Ishikawa (cell line): ENCODE data around the gene CYP11A1.

Source experiments
- CEBPB ChIP-seq: IDR thresholded peaks from 2 replicates; pipeline ENCODE4 v1.6.1; 2012
- CREB1 ChIP-seq: IDR thresholded peaks from 2 replicates; pipeline ENCODE4 v1.6.1; 2012; ENCODE audit warnings: low read depth
- EGR1 ChIP-seq: IDR thresholded peaks from 2 replicates; pipeline ENCODE4 v1.6.1; 2012
- EP300 ChIP-seq: IDR thresholded peaks from 2 replicates; pipeline ENCODE4 v1.6.1; 2012; ENCODE audit warnings: borderline replicate concordance
- FOXM1 ChIP-seq: IDR thresholded peaks from 2 replicates; pipeline ENCODE4 v1.6.1; 2012; ENCODE audit warnings: low read depth, borderline replicate concordance
- NFIC ChIP-seq: IDR thresholded peaks from 2 replicates; pipeline ENCODE4 v1.6.1; 2012
- RAD21 ChIP-seq: IDR thresholded peaks from 2 replicates; pipeline ENCODE4 v1.6.1; 2012; ENCODE audit warnings: low read depth
- TAF1 ChIP-seq: IDR thresholded peaks from 2 replicates; pipeline ENCODE4 v1.6.1; 2012; ENCODE audit warnings: low read depth, mild to moderate bottlenecking
- TCF12 ChIP-seq: IDR thresholded peaks from 2 replicates; pipeline ENCODE4 v1.6.1; 2012; ENCODE audit warnings: low read depth
- TEAD4 ChIP-seq: IDR thresholded peaks from 2 replicates; pipeline ENCODE4 v1.6.1; 2012
- YY1 ChIP-seq: IDR thresholded peaks from 2 replicates; pipeline ENCODE4 v1.6.1; 2012; ENCODE audit warnings: low read depth
- ZBTB7A ChIP-seq: IDR thresholded peaks from 2 replicates; pipeline ENCODE4 v1.6.1; 2012; ENCODE audit warnings: low read depth
- TF ChIP-seq, protein P1 (sequence below): IDR thresholded peaks from 2 replicates; pipeline ENCODE4 v1.6.1; 2012
- TF ChIP-seq, protein P2 (sequence below): IDR thresholded peaks from 2 replicates; pipeline ENCODE4 v1.6.1; 2012
- TF ChIP-seq, protein P3 (sequence below): IDR thresholded peaks from 2 replicates; pipeline ENCODE4 v1.6.1; 2012; ENCODE audit warnings: low read depth, mild to moderate bottlenecking

CYP11A1 gene

GRCh38 chr15:74347757-74348250, 19.6 kb downstream of the CYP11A1 start:
- no peak for TF ChIP-seq CEBPB
- no peak for TF ChIP-seq ZBTB7A
- TF ChIP-seq NFIC: no peak
- TF ChIP-seq TAF1: no peak

GRCh38 chr15:74345051-74345450, 22.4 kb downstream of the CYP11A1 start:
- no peak for TF ChIP-seq ZBTB7A
- no peak for TF ChIP-seq CREB1
- TF ChIP-seq, protein P1, sequence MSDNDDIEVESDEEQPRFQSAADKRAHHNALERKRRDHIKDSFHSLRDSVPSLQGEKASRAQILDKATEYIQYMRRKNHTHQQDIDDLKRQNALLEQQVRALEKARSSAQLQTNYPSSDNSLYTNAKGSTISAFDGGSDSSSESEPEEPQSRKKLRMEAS: no peak
- no peak for TF ChIP-seq EGR1
- no peak for TF ChIP-seq TAF1
- no peak for TF ChIP-seq RAD21
- no peak for TF ChIP-seq EP300
- no peak for TF ChIP-seq TCF12
- TF ChIP-seq, protein P2, sequence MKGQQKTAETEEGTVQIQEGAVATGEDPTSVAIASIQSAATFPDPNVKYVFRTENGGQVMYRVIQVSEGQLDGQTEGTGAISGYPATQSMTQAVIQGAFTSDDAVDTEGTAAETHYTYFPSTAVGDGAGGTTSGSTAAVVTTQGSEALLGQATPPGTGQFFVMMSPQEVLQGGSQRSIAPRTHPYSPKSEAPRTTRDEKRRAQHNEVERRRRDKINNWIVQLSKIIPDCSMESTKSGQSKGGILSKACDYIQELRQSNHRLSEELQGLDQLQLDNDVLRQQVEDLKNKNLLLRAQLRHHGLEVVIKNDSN: no peak
- no peak for TF ChIP-seq CEBPB
- TF ChIP-seq FOXM1: no peak
- no peak for TF ChIP-seq NFIC
- no peak for TF ChIP-seq YY1
- TF ChIP-seq TEAD4: no peak
- TF ChIP-seq, protein P3, sequence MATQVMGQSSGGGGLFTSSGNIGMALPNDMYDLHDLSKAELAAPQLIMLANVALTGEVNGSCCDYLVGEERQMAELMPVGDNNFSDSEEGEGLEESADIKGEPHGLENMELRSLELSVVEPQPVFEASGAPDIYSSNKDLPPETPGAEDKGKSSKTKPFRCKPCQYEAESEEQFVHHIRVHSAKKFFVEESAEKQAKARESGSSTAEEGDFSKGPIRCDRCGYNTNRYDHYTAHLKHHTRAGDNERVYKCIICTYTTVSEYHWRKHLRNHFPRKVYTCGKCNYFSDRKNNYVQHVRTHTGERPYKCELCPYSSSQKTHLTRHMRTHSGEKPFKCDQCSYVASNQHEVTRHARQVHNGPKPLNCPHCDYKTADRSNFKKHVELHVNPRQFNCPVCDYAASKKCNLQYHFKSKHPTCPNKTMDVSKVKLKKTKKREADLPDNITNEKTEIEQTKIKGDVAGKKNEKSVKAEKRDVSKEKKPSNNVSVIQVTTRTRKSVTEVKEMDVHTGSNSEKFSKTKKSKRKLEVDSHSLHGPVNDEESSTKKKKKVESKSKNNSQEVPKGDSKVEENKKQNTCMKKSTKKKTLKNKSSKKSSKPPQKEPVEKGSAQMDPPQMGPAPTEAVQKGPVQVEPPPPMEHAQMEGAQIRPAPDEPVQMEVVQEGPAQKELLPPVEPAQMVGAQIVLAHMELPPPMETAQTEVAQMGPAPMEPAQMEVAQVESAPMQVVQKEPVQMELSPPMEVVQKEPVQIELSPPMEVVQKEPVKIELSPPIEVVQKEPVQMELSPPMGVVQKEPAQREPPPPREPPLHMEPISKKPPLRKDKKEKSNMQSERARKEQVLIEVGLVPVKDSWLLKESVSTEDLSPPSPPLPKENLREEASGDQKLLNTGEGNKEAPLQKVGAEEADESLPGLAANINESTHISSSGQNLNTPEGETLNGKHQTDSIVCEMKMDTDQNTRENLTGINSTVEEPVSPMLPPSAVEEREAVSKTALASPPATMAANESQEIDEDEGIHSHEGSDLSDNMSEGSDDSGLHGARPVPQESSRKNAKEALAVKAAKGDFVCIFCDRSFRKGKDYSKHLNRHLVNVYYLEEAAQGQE: no peak

- TF ChIP-seq TEAD4 (no peak), EP300 (no peak), TAF1 (no peak), NFIC (no peak)
Measured at GRCh38 chr15:74343797-74344127, 23.7 kb downstream of the CYP11A1 start.

DNA sequence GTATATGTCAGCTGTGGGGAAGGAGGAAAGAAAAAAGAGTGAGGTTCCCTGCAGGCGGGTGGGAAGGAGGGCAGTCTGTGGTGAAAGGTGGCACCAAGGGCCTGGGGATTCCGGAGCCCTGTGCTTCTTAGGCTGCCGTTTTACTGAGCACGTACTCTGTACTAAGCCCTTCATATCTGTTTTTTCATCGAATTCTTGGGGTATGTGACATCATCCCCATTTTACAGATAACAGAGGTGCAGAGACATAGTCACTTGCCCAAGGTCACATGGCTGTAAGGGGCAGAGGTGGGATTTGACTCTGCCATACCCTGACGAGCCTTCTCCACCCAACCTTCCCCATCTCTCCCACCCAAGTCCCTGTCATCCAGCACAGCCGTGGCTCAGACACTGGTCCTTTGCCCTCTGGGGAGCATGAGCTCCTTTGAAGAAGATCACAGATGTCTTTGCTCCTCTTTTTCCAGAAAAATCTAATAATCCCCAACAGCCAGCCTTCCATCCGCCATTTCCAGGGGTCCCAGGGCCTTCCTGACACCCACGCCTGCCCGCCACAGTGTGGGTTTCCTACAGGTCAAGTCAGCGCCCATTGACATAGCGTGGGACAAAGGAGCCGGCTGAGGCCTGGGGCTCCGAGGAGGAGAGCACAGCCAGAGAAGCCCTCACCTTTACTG, 24.2 kb downstream of the CYP11A1 start:
- TF ChIP-seq EGR1: no peak
- no peak for TF ChIP-seq EP300
- no peak for TF ChIP-seq RAD21
- no peak for TF ChIP-seq YY1
- TF ChIP-seq FOXM1: no peak
- no peak for TF ChIP-seq TAF1
- no peak for TF ChIP-seq CEBPB
- TF ChIP-seq, protein P1: no peak
- TF ChIP-seq, protein P3: no peak
- no peak for TF ChIP-seq NFIC
- TF ChIP-seq CREB1: no peak
- TF ChIP-seq TEAD4: no peak
- TF ChIP-seq TCF12: no peak
- TF ChIP-seq, protein P2: no peak

DNA sequence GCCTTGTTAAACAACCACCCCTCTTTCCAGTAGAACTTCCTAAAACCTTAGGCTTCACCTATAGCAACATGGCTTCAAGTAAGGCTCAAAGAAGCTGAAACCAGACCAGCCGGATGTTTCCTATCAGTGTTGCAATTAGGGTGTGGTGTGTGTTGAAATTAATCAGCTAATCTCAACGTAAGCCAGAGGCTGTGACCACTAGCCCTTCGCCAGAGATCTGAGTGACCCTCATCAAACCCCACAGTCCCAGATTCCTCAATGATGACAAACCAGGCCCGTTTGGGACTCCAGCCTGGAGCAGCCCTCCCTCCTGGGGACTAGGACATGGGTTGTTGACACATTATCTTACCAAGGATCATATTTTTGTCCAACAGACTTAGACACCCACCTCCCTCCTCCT, 27.3 kb downstream of the CYP11A1 start:
- TF ChIP-seq TCF12 (no peak), CREB1 (no peak), TEAD4 (no peak), EP300 (no peak), ZBTB7A (no peak), FOXM1 (no peak), YY1 (no peak), EGR1 (no peak)
- TF ChIP-seq, protein P1: no peak
- TF ChIP-seq, protein P2: no peak
